DLD1 (cell line): ENCODE results near the gene NEDD8.

ENCODE experiments used
- in situ Hi-C: cut with HindIII; loops from 2 replicates; pipeline ENCODE4 v1.10.0; 2017; ENCODE audit warnings: low sequenced_read_pairs

The NEDD8 gene

DNA sequence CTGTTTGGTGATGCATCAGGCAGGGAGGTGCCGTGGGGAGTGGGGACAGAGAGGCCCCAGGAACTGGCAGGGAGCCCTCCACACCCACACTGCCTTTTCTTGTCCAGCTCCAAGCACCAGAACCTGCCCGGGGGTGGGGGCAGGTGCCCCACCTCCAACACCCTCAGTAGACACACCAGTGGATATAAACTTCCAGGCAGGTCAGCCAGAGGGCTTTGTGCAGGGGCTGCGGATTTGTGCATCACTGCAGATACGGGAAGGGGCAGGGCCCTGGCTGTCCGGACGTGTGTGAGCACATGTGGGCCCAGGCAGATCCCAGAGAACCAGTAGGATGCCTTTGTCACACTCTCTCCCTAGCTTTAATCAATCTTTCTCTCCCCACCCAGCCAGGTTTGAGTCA, 32.1 kb upstream of the NEDD8 start:
- in situ Hi-C loops, result no loop called here

DNA sequence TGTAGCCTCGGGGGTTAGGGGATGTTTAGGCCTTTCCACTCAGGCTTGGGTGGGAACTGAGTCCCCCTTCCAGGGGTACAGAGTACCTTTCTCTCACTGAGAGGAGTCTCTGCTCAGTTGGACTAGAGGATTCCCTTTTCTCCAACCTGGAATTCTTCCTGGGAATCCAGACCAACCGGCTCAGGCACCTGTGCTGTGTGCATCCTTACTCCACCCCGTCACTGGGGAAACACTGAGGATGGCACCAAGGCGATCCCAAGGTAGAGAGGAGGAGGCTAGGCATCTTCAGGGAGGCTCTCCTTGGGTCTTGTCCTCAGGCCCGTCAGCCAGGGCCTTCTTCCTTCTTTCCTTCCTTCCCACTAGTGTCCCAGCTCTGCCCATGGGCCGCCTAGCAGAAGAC, 31.7 kb upstream of the NEDD8 start:
- in situ Hi-C loops, result no loop called here

DNA sequence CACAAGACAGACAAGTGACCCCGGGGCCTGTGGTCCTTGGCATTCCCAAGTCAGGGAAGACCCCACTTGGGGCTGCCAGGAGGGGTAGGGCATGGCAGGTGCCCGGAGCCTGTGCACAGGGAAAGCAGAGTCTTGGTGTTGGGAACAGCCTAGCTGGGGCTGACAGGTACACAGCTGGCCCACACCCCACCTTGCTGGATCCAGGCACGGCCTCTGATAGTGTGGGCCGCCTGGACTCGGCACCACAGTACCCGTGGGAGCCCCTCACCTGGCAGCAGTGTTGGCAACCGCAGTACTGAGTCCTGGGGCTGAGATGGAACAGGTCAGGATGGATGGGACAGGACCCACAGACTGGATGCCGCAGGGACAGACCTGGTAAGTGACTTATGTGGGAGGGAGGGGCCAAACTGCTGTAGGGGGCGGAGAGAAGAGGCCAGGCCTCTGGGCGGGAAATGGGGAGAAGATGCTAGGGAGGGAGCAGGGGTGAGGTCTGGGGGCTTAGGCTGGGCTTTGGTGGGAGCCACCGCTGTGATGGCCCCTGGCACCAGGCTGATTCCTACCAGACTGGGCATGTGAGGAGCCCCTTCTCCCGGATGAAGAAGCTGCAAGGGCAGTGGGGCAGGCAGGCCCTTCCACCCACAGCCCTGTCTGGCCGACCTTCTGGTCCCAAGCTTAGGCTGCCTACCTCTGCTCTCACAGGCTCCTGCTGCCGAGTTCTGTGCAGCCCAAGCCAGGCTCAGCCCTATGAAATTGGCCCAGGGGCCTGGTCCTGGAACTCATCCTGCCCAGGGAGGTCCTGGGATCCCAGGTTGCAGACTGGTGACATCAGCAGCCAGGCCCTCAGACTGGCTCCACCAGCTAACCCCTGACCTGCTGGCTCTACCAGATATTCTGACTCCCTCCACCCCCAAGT, 30.9 kb upstream of the NEDD8 start, which contains the start of gene TGM1:
Gene TGM1 (minus strand): TSS at position 357 of the 913 bp plus-strand sequence. CDS start 825 bp downstream, outside the sequence.
- in situ Hi-C loops, result no loop called here

DNA sequence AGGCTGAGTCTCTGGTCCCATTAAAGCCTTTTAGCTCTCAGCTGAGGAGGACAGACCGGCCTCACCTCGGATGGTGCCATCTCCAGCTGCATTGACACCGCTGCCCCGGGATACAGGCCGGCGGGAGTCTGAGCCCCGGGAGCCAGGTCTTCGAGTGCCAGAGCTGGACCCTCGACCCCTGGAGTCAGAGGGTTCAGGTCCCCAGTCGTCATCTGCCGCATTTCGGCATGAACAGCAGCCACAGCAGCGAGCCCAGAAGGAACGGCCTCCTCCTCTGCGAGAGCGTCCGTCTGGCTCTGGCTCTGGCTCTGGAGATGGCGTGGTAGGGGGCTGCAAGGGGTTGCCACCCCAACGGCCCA, 29.8 kb upstream of the NEDD8 start:
- in situ Hi-C loops, result no loop called here

DNA sequence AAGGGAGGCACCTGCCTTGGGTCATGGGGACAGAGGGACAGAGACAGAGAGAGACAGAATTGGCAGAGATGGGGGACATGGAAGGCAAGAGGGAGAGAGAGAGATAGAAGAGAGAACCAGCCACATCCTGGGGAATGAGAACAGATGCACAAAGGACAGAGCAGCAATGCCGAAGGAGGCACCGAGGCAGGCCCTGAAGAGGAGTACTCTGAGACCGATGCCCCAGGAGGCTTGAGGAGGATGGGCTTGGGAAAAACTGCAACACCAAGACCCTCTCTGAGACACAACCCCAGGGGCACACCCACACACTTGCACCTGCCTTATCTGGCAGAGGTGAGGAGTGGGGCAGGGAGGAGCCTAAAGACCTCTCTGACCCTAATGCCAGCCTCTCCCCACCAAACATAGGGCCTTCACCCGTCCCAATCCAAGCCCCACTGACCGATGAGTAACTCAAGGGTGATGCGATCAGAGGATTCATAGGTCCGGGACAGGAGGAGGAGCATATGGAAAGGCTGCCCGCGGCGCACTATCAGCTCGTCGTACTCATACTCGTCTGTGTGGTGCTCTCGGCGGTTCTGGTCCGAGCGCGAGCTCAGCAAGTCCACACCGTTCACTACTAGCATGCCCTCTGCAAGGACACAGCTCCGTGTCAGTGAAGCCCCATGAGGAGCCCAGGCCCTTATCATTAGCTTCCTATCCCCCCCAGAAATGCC, 29.2 kb upstream of the NEDD8 start:
- in situ Hi-C loops, result no loop called here

DNA sequence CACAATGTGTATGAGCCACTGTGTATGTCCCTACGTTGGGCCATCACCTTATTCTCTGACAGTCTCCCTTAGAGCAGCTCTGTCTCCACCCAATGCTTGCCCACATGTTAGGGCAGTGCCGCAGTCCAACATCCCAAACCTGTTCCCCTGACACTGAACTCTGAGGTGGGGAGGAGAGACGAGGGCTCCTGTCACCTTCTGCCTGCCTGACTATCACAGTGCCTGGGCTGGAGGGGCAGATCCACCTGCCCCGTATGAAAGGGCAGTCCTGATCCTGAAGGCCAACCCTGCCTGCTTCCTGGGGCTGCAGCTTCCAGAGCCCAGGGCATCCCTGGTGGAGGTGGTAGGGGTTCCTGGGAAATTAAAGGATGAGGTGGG, 28.6 kb upstream of the NEDD8 start:
- in situ Hi-C loops, result no loop called here

DNA sequence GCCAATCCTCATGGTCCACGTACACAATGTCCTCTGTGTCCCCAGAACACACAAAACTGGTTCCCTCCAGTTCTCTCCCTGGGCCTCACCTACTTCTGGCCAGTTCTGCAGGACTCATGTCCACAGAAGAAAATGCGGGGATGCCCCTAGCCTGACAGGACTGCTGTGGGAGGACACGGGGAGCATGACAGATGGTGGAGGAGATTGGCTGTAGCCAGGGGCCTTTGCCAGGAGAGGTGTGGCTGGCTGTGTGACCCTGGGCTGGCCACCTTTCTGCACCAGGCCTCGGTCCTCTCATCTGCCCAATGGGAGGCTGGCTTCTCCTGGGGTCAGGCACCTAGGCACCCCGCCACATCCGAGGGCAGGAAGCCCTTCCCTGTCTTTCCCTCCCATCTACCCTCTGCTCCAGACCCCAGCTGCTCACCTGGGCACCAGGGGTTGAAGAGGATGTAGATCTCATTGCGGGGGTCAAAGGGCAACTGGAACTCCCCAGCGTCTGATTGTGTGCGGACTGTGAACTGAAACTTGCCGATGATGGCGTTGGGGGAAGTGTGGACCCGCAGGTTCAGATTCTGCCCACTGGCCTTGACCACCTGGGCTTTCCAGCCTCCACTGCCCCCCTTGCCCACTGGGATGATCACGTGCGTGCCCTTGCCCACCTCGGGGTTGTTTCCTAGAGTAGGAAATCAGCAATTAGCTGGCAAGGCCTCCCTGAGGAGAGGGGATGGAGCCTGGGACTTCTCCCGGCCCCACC, 28.0 kb upstream of the NEDD8 start:
- in situ Hi-C loops, result no loop called here

DNA sequence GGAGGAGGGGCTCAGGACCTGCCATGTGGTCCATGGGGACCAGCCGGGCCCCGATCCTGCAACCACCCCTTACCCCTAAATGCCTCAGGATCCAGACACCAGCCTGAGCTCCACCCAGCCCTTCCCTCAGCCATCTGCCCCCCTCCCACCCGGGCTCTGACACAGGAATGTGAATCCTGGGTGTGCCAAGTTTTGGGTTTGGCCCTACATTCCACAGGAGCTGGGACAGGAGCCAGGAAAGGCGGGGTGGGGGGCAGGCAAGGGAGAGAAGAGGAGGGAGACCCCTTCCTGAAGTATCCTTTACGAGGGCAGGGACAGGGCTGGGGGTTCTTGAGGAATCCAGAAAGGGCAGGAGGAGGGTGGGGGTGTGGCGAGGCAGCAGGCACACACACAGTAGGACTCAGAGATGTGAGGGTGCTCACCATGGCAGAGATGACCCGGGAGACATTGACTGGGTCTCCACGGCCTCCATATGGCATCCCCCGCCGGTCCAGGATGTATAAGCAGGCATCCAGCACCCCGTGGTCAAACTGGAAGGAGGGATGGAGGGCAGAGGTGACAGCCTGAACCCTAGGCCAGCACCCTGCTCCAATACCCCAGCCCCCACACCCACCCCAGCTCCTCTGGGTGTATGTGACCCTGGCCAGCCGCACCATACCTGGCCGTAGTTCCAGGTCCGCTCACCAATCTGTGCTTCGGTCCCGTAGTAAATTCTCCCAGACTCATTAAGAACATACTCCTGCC, 27.3 kb upstream of the NEDD8 start:
- in situ Hi-C loops, result no loop called here

DNA sequence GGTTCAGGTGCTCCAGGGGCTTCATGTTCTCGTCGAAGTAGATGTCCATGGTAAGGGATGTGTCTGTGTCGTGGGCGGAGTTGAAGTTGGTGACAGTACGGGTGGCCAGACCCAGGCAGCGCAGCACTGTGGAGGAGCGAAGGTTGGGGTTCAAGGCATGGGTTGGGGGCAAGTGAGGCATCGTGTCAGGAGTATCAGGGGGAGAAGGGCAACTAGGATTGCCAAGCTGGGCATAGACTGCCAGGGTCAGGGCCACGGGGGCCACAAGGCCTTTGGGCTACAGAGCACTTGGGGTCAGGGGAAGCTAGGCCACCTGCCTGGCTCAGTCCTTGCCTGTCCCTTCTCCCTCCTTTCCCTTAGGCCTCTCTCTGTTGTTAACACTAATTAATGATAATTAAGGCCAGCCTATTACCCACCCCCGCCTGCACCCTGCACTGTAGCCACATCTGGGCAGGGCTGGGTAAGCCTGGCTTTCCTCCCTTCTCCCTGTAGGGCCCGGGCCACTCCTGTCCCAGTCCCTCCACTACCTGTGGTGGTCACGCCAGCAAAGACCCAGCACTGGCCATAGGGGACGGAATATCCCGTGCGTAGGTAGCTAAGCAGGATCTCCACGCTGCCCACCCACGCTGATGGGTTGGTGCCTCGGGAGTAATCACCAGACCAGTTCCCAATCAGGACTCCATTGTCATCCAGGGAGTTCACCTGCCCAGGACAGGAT, 26.5 kb upstream of the NEDD8 start:
- in situ Hi-C loops, result no loop called here

DNA sequence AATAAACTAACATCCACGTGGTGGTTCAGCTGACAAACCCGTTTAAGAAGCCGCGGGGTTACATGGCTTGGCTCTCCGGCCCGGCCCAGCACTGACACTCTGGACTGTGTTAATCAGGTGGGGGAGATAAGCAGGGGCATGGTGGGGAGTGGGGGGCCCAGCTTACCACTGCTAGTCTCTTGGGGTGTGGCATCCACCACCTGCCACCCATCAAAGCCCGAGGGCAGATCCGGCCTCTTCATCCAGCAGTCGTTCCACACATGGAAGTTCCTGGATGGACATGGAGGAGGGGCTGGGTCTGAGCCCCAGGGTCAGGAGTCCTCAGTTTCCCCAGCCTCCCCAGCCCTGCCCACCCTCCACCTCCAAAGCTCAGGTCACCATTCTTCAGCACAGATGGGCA, 26.0 kb upstream of the NEDD8 start:
- in situ Hi-C loops, result no loop called here

DNA sequence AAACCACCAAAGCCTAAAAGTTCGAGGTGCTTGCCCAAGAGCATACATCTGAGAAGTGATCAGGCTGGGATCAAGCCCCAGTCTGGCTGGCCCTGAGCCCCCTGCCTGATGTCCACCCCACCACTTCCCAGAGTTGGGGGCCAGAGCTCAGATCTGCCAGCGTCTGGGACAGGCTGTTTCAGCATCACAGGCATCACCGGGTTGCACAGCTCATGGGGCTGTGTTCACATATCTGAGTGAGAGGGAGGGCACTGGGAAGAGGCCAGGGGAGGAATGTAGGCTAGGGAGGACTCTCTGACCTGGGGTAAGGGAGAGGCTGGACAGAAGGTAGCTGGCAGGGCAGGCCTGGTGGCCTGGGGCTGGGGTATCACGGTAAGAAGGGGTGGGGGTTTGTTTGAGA, 24.8 kb upstream of the NEDD8 start:
- in situ Hi-C loops, result no loop called here

DNA sequence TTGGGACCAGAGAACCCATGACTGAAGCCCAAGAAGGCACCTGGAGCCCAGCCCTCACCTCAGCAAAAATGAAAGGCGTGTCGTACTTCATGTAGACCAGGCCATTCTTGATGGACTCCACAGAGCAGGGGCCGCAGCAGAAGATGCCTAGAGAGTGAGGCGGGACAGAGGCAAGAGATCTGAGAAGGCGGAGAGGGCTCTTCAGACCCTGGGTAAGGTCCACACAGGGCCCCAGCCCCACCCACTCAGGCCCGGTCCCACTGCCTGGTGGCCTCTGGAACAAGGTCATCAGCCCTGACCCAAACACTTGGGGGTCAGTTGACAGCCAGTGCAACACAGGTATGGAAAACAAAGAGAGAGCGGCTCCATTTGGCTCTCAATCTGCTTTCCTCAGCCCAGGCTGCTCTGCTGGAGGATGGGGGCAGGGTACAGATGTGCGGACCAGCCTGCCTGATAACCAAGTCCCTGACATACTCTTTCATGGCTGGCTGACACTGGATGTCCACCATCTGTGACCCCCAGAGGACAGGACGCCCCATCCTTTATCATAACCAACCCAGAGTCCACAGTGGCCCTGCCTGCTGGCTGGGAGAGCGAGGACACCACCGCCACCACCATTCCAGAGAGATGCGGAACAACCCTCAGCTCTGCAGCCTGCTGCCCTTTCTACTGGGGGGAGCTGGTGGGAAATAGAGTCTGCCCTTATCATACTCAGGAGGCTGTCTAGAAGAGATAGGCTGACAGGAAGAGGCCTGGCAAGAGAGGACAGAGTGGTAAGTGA, 24.0 kb upstream of the NEDD8 start:
- in situ Hi-C loops, result no loop called here

DNA sequence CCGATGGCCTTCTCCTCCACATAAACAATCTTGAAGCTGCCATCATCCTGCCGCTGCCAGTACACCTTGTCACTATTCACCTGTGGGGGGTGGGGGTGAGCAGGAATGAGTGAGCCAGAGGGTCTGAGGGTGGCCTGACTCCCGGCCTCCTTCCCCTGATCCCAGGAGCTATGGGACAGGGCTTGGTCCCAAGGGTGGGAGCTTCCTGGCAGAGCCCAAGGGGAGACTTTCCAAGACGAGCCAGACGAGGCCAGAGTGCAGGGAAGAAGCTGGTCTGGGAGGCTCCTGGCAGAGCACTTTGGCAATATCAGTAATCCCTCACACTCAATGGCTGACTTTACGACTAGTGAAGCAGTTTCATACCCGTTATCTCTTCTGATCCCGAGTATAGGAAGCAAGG, 23.3 kb upstream of the NEDD8 start:
- in situ Hi-C loops, result no loop called here

DNA sequence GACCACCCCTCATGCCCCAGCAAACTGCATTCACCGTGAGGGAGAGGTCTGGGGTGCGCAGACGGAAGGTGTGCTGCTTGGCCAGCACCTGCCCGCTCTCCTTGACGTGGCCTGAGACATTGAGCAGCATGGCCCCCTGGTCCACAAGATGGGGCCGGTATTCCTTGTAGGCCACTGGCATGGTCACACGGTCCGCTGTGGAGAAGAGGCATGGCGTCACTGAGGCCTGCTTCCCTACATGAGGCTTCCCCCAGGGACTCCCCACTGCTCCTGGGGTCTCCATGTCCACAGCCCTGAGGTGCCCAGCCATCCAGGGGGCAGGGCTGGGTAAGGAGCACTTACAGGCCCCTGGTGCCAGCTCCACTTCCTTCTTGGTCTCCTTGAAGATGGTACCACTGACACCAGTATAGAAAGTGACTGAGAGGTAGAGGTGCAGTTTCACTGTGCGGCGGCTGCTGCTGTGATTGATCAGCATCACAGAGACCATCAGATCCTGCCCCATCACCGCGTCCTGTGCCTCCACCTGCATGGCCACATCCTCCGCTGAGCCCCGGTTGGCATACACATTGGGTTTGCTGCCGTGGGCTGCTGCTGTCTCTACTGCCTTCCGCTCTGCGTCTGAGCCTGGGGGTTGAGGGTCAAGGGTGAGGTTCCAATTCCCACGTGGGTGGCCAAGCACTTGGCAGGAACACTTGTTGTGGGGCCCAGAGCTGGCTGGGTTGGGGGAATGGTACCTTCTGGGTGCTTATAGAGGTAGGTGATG, 22.6 kb upstream of the NEDD8 start:
- in situ Hi-C loops, result no loop called here

DNA sequence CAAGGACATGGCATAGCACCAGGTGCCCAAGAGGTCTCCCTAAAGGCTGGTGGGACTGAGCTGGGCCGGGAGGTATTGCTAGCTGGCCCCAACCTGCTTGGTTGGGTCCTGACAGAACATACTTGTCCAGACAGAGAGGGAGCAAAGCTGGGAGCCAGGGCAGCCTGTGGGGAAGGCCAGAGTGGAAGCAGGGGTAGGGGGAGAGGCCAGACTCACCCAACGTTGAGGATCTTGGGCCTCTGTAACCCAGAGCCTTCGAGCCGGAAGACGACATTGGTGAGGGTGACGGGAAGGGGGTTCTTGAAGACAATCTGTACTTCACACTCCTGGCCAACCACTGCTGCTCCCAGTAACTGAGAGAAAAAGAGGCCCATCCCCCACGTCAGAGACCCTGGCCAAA, 21.8 kb upstream of the NEDD8 start:
- in situ Hi-C loops, result no loop called here

DNA sequence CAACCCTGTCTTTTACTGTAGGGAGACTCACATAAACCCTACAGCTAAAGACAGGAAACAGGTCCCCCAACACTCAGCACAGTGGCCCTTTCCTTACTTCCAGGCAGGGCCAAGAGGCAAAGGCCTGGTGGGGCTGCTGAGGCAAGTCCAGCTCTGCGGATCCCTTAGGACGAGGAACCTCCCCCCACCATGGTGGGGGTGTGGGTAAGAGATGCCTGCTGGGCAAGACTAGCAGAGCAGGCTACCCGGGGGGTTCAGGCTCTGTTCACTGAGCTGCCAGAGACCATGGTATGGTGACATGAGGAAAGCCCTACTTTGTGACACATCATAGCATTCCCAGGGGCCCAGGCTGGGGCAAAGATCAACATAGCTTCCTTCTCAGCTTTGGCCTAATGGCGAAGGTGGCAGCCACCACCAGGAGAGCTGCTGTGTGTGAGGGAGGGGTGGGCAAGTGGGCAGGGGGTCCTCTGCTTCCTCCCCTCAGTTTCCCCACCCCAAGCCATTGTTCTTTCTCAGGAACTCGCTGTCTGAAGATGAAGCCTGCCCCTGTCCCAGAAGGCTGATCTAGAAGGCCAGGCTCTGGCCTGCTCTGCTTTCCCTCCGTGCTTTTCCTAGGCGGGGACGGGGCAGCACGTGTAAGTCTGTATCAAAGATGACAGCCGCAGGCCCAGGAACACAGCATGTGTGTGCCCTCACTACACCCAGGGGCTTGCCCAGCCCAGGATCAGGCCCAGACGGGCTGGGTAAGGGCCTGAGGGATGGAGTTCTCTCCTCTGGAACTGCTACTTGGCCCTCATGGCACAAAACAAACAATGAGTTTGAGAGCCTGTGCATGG, 20.3 kb upstream of the NEDD8 start:
- in situ Hi-C loops, result no loop called here

DNA sequence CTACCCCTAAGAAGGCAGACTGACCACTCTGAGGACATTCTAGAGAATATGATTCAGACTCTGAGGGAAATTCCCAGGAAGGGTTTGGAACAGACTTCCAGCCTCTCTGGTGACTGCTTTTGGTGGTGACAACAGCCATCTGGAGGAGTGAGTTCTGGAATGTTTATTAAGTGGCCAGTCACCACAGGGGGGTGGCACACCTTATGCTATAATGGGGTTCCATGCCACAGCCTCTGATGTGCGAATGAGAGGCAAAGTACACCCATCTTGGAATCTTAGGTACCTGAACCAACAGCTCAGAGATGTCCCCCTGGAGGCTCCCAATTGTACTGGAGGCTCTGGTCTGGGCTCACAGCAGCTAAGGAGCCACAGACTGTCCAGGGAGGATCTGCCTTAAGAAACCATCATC, 19.7 kb upstream of the NEDD8 start:
- in situ Hi-C loops, result no loop called here

DNA sequence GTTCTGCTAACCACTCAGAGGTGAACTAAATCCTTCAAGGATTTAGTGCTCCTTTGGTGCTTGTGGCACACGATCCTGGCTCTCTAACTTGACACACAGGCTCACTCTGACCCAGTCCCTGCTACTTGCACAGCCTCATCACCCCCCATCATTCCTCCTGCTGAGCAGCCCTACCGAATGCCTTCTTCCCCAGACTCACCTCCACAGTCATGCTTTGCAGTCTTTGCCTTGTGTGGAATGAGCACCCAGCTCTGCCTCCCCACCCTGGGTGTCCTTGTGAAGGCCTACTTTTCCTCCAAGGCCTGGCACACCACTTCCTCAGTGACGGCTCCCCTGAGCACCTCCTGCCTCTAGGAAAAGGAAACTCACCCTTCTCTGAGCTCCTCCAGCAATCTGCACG, 18.2 kb upstream of the NEDD8 start:
- in situ Hi-C loops, result no loop called here
